LNCaP clone FGC (cell line): ENCODE results near the gene HBM.

Source experiments
- DNase-seq: peaks from one replicate; pipeline ENCODE4 v3.0.0-alpha.2; 2011; ENCODE audit warnings: low read depth
- H3K4me3 ChIP-seq: 2 replicates; pipeline ENCODE4 v1.5.1; 2011; ENCODE audit warnings: mild to moderate bottlenecking, low read depth, low read length, control low read depth
- TF ChIP-seq, protein P1 (sequence below): IDR thresholded peaks from 2 replicates; pipeline ENCODE4 v1.5.1; 2012; ENCODE audit warnings: mild to moderate bottlenecking; ENCODE audit not compliant: control insufficient read depth, insufficient read depth; ENCODE audit errors: extremely low read depth

Gene HBM, protein sequence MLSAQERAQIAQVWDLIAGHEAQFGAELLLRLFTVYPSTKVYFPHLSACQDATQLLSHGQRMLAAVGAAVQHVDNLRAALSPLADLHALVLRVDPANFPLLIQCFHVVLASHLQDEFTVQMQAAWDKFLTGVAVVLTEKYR

DNA sequence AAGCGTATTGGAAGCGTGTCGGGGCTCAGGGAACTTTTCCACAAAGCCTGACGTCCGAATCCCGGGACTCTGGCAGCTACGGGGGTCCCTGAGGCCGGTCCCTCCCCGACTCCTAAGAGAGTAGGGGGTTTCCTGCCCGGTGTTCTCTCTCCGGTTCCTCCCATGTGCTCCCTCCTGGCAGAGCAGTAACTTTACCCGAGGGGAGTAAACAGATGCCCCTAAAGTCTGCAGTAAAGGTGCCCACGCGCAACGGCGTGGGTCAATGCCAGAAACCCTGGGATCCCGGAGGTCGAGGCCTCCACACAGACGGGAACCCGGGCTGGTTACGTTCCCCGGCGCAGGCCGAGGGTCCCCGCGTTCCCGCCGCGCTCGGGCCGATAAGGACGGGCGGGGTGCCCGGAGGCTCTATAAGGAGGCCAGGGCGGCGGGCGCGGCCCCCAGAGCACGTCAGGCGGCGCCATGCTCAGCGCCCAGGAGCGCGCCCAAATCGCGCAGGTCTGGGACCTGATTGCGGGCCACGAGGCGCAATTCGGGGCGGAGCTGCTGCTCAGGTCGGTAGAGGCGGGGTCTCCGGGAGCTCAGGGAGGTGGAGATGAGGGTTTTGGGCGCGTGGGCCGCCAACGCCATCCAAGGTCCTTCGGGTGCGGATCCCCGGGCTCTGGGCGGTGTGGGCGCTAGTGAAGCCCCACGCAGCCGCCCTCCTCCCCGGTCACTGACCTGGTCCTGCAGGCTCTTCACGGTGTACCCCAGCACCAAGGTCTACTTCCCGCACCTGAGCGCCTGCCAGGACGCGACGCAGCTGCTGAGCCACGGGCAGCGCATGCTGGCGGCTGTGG, at the start of gene HBM:
TSS of gene HBM (plus strand) at position 440 of the 836 bp plus-strand sequence. CDS start at position 460, 20 bp downstream.
- TF ChIP-seq, protein P1, sequence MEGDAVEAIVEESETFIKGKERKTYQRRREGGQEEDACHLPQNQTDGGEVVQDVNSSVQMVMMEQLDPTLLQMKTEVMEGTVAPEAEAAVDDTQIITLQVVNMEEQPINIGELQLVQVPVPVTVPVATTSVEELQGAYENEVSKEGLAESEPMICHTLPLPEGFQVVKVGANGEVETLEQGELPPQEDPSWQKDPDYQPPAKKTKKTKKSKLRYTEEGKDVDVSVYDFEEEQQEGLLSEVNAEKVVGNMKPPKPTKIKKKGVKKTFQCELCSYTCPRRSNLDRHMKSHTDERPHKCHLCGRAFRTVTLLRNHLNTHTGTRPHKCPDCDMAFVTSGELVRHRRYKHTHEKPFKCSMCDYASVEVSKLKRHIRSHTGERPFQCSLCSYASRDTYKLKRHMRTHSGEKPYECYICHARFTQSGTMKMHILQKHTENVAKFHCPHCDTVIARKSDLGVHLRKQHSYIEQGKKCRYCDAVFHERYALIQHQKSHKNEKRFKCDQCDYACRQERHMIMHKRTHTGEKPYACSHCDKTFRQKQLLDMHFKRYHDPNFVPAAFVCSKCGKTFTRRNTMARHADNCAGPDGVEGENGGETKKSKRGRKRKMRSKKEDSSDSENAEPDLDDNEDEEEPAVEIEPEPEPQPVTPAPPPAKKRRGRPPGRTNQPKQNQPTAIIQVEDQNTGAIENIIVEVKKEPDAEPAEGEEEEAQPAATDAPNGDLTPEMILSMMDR: no peak
- no peak for DNase-seq
- peak within 1 kb of the TSS; percentile 21; the same call in 1 of the 2 replicates for H3K4me3 ChIP-seq

DNA sequence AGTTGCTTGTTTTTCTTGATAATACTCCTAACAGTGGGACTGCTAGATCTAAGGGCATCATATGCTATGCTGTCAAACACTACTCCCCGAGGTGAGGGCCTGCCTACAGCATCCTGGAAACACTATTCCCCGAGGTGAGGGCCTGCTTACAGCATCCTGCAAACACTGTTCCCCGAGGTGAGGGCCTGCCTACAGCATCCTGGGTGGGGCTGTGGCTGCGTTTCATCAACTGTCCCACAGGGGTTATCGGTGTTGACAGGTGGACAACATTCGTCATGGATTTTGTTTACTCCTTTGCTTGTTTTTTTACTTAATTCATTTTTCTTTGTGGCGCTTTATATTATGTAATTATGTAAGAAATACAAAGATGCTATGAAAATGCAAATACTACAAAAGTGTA, 49.8 kb upstream of the HBM start:
- no peak for DNase-seq
- H3K4me3 ChIP-seq: no peak overlapping the region
- TF ChIP-seq, protein P1: no peak

DNA sequence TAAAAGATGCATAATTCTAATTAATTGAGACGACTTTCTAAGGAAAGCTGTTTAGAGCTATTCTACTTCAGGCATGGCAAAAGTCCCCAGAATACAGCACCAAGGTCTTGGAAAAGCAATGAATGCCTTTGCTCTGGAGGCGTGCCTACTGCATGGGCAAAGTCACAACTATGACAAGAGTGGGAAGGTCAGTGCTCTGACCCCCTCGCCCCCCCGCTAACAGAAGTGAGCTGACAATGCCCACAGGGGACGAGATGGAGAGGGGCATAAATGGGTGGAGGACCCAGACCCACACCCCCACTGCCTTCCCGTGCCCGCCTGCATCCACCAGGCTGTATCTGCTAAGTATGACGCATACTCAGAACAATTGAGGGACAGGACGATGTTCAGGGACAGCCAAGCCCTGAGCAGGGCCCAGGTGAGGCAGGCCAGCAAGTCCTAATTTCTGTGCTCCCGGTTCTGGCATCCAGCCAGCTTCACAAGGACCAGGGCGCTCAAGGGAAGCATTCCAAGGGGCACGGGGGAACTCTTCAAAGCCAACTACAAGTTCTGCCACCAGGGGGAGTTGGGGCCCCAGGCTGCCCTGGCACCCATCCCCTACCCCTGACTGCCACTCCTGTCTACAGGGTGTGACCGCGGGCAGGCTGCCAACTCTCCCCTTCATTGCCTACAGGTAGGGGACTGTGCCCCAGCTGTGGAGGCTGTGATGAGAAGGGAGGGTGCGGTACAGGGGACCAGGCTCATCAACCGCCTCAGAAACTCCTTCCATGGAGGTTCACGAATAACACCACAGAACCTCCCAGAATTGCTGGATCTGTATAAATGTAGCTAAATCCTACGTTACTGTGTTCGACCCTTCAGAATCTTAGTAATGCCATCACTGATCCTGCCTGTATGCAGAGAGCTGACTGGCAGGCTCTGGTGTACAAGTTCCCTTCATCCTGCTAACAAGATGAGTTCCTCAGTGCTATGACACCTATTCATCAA, 48.1 kb upstream of the HBM start:
- no peak overlapping the region for H3K4me3 ChIP-seq
- DNase-seq: no peak
- TF ChIP-seq, protein P1: peak; percentile 50

DNA sequence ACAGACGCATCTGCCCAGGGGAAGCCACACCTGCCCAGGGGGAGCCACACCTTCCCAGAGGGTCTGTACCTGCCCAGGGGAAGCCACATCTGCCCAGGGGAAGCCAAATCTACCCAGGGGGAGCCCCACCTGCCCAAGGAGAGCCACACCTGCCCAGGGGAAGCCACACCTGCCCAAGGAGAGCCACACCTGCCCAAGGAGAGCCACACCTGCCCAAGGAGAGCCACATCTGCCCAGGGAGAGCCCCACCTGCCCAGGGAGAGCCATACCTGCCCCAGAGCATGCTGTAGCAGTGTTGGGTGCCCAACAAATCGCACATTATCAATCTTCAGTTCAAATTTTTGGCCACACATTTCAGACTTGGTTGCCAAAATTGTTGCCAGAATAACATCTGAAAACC, 46.9 kb upstream of the HBM start:
- TF ChIP-seq, protein P1: no peak
- DNase-seq: no peak
- no peak overlapping the region for H3K4me3 ChIP-seq

DNA sequence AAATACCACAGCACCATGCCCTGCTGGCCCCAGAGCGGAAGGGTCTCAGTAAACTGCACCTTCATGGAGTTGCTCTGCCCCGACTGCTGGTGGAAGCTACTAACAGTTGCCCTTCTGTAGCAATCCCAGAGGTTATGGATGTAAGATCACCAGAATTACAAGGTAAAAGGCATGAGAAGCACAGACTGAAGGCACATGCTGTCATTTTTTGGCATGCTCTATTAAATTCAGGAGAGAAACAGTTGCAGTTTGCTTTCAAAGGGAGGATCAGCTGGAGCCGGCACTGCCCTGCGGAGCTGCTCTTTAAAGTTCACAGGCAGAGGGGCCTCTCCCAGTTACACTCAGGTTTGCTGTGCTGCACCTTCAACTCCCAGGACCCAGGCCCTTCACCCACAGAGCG, 46.5 kb upstream of the HBM start:
- no peak overlapping the region for H3K4me3 ChIP-seq
- TF ChIP-seq, protein P1: no peak
- DNase-seq: no peak

DNA sequence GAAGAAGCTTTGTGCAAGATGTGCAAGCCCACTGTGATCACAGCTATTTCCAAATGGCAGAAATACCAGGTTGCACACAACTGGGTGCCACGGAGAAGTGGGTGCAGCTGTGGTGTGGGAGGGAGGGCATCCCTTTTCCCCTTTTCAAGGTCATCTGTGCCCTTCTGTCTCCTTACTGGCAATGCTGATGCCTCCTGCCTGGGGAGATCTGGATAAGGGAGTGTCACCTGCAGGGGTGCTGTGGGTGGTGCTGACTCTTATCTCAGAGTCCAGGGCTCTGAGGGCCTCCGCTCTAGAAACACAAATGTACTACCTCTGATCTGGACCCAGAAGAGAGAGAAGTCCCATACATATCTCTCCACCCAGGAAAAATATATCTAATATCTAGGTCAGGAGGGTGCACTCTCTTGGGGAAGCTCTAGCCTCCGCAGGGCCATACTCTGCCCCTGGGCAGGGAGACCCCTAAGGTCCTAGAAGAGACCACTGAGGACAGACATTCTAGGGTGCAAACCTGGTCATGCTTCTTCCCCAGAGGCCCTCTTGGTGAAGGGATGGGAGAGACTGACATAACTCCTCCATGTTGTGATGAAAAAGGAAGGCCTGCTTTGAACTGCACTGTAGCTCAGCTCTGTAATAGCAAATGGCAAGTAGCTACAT, 45.8 kb upstream of the HBM start:
- no peak overlapping the region for H3K4me3 ChIP-seq
- TF ChIP-seq, protein P1: no peak
- DNase-seq: no peak
